HG03558 (cell line): ENCODE measurements around the gene CFAP91.
A peak's percentile ranks its signal among the peaks of the same experiment; 100 is the strongest.
"Not testable (repeated sequence)": the region's sequence is repeated elsewhere in the genome, so short reads cannot be mapped to it uniquely, and the experiment has no call there.

Source experiments
- ATAC-seq: cut with Tn5 transposase; IDR thresholded peaks from one replicate; pipeline ENCODE4 v1.9.1; 2021; ENCODE audit warnings: moderate number of reproducible peaks; ENCODE audit not compliant: unreplicated experiment; ENCODE audit errors: extremely low read depth

The CFAP91 gene

DNA sequence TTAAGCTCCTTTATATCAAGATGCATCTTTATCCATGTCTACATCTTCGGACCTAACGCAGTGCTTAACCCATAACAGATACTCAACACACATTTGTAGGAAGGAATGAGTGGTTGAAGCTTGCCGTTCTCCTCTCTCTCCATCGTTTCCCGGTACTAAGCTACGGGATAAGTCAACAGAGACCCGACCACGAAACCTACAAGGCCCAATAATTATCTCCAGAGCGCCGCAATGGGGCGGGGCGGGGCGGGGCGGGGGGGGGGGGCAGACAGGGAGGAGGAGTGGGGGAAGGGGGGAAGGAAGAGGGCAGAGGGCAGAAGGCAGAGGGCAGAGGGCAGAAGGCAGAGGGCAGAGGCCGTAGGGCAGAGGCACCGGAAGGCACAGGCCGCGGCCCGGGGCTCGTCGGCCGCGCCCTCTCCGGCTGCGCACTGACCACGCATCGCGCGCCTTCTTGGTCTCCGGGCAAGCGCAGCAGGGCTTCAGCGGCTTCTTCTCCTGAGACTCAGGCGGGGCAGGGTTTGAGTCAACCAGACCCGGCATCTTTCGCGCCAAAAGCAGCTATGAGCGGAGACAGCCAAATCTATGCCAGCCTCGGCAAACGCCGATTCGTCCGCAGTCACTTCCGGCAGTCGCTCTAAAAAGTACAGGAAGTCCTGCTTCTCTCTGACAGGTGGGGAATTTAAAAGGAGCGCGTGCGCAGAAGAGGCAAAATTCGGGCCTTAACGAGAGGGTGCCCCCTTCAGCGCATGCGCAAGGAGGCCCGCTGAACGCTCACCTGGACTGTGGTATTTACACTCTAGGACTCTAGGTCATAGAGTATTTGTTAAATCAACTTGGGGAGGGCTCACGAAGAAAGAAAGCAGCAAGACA lies 25.8 kb upstream of the CFAP91 start, which contains the start of gene COX17:
Gene COX17, minus strand, starts transcription at position 636 of the 870 bp plus-strand sequence. Its CDS starts 96 bp downstream, at position 540.
- peak; percentile 81 for ATAC-seq

DNA sequence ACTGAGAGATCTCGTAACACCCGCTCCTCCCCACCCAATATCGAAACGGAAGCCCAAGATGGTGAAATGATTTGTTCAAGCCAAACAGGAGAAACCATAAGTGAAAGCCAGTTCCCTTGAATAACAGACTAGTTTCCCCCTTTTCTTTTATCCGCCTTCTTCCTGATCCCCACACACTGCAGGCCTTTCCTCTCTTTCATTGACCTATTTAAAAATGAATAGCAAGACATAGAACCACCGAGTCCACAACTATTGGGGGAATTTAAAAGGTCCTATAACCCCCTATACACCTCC lies 25.2 kb upstream of the CFAP91 start:
- ATAC-seq: no peak

DNA sequence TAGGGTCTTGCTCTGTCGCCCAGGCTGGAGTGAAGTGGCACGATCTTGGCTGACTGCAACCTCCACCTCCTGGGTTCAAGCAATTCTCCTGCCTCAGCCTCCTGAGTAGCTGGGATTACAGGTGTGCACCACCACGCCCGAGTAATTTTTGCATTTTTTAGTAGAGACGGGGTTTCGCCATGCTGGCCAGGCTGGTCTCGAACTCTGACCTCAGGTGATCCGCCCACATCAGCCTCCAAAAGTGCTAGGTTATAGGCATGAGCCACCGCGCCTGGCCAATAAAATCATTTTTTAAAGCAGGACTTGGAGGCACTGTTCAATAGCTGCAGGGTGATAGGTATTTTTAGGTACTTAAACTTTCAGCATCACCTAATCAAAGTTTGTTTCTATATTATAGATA lies 24.6 kb upstream of the CFAP91 start:
- not testable (repeated sequence) for ATAC-seq

DNA sequence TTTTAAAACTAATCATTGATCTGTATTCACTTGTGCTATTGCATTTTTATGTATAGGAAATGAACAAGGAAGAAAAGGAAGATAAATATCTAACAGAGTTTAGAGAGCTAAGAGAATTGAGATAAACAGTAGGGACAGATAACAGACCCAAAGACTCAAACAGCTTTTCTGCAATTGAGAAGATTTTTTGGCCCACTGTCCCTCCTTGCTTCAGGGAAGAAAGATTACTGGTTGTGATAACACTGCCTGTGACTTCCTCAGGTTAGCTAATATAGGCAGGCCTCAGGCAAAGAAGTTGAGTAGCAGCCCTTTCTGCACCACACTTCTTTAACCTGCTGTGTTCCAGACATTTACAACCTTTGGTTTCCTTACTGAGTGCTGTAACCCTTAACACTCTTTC lies 22.9 kb upstream of the CFAP91 start:
- ATAC-seq: no peak

DNA sequence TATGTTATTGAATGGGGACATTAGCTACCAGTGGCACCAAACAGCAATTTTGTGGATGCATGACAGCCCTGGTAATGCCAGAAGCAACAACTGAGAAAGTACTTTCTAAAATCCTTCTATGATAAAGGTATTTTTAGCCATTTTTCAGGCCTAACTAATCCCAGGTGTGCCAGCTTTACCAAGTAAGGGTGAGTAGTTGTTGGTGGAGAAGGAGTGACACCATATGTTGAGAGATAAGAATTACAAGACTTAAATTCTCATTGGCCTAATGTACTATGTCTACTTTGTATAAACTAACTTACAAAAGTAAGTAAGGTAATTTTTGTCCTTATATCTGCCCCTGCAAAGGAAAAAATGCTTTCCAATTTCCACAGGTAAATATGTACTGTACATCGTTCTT lies 21.5 kb upstream of the CFAP91 start:
- no peak for ATAC-seq

DNA sequence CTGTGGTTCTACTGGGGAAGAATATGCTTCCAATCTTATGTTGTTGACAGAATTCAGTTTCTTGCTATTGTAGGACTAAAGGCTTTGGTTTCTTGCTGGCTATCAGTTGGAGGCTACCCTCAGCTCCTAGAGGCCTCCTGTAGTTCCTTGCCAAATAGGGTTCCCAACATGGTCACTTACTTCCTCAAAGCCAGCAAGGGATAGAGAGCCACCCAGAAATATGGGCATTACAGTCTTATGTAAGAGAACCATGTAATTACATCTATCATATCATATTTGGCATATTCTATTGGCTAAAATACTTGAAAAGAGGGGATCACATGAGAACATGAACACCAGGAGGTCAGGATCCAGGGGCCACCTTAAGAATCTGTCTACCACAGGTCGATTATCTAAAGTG lies 19.4 kb upstream of the CFAP91 start:
- no peak for ATAC-seq

DNA sequence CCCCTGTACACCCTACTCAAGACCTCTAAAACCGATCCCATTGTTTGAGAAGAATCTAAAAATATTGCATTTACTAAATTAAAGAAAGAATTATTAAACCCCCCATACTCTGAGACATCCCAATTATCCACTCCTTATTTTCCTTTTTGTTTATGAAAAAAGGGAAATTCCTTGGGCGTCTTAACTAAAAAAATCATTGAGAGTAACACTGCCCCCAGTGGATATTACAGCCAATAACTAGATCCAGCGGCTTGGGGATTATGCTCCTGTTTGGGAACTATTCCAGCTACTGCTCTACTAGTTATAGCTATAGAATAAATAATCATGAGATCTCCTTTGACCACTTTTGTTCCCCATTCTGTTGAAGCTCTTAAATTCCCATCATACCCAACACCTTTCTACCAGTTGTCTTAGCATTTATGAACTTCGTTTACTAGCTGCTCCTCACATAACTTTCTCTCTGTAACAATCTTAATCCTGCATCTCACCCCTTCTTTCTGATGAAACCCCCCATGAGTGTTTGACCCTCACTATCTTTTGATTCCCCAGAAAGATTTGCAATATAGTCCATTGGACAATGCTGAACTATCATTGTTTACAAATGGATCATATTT lies 12.7 kb upstream of the CFAP91 start:
- ATAC-seq: no peak

DNA sequence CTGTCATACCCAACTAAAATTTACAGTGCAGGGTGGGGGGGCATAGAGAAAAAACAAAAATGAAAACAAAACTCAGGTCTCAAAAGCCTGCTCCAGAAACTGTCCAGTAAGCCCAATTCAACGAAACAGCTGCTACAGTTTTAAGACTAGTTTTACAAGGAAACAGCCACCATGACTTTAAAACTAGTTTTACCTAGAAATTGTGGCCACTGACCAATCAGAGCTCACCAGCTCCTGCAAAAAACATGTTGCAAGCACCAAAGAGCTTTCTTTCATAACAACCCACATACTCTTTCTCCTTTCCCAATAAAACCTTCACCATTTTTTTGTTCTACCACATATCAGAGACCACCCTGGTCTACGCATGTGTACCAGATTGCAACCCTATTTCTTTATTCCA lies 7.3 kb upstream of the CFAP91 start:
- ATAC-seq: no peak

DNA sequence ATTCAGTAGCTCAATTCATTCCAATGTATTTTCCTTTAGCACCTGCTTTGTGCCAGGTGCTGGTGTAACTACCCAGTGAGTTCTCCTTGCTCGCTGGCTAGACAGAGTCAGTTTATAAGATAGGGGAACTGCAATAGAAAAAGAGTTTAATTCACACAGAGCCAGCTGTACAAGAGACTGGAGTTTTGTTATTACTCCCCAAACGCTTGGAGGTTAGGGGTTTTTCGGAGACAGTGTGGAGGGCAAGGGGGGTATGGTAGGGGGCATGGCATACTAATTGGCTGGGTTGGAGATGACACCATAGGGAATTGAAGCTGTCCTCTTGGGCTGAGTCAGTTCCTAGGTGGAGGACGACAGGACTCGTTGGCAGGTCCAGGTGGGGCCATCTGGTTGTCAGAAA lies 5.4 kb upstream of the CFAP91 start:
- ATAC-seq: peak; percentile 53

DNA sequence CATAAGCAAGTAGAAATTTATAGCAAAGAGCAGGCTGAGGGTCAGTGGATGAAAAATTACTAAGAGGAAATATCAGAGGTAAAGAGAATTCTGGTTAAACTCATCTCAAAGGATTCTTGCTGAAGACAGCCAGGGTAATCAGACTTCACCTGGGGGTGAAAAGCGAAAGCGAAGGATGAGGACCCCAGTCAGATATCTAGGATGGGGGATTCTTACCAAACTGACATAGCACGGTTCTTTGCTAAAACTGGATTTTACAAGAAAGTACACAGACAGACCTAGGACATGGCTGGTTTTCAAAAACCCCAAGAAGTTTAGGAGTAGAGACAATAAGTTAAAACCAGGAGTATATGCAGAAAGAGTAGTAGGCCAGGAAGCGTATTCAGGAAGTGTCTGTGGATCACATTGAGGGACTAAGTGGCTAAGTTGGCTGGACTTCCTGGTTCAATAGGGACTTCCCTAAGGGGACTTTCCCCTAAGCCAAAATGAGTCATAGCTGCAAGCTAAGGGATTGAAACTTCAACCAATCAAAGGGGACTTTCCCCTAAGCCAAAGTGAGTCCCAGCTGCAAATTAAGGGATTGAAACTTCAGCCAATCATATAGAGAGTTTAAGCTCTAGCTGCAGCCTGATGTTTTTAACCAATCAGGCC lies 2.4 kb upstream of the CFAP91 start:
- ATAC-seq: no peak

DNA sequence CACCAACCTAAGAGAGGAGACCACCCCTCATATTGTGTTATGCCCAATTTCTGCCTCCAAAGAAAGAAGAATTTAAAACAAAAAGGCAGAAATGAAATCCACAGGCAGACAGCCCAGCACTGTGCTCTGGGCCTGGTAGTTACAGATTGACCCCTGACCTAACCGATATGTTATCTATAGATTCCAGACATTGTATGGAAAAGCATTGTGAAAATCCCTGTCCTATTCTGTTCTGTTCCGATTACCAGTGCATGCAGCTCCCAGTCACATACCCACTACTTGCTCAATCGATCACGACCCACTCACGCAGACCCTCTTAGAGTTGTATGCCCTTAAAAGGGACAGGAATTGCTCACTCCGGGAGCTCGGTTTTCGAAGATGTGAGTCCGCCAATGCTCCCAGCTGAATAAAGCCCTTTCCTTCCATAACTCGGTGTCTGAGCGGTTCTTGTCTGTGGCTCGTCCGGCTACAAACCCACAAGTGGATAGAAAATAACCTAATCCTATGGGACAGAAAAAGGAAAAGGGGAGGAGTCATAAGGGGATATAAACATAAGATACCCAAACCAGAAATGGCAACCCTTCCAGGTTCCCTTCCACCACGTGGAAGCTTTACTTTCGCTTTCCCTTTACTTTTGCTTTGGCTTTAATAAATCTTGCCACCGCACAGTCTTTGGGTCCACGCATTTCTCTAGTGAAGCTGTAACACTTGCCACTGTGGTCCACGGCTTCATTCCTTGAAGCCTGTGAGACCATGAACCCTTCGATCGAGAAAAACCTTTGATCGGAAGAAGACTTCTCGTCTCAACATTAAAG lies 1.7 kb upstream of the CFAP91 start:
- no peak for ATAC-seq

DNA sequence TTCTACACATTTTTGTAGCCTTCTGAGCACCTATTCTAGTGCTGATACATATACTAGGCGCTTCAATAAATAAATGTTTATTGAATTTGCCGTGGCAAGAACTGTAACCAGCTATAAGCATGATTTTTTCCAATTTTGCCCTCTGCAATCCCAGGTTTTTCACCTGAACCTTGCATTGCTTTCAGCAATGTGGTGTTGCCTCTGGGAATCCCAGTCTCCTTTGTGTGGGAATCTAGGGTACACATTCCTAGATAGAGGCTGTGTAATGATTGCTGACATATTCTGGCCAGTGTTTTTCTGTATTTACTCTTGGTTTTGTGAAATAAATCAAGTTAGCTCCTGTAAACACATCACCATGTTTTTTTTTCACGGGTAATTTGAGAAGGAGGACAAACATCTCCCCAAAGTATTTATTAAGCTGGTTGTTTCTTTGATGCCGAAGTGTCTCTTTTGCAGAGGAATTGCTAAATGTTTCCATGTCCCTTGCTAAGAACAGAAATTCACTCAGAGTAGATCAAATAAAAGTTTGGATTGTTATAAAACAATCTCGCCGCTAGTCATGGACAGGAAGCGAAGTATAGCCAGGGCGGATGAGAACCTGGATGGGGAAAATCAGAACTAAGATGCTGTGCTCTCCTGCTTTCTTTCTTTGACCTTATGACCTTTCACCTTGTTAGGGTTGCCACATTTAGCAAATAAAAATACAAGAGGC lies 1.2 kb downstream of the CFAP91 start:
- no peak for ATAC-seq

DNA sequence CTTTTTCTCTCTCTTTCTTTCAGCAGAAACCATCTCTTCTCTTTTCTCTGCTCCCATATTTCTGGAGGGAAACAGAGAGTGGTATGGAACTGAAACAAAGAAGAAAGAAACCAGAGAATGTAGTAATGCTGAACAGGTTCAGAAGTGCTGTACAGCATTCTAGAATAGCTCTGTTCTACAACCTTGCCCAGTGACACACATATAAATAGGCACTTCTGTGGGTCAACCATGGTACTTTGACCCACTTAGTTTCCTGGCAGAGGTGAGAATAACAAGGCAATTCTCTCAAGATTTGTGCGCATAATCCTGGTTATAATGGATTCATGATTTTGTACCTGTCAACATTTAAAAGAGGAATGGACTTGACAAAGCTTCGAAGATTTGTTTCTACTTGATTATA lies 12.3 kb downstream of the CFAP91 start:
- no peak for ATAC-seq

DNA sequence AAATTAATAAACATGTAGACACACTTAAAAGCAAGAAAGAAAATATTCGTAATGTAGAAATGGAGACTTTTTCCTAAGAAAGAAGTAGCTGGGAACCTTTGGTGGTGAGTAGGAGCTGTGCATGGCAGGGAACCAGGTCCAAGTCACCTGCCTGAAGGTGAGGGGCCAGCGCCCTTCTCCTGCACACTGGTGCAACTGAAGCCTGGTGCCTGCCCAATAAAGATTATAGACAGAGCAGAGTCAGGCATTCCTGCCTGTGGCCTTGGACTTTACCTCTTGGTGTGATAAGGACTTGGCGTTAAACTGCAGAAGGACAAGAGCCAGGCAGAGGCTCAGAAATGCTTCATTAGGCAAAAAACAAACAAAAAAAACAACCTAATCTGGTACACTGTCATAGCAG lies 14.2 kb downstream of the CFAP91 start:
- no peak for ATAC-seq

DNA sequence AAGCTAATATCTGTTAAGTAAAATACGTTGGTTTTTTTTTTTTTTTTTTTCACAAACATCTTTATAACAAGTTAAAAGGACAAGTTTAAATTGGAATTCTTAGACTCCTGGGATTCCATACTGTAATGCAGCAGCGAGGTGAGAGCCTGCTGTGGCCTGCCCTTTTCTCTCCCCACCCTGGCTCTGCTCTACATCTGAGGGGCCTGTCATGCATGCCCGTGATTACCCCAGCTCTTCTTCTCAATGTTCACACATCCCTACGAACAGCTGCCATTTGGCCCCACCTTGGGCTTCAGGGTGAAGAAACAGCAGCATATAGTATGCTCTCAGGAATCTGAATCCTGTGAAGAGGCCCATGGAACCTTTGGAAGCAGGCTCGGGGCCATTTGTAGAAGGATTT lies 14.7 kb downstream of the CFAP91 start:
- ATAC-seq: no peak

DNA sequence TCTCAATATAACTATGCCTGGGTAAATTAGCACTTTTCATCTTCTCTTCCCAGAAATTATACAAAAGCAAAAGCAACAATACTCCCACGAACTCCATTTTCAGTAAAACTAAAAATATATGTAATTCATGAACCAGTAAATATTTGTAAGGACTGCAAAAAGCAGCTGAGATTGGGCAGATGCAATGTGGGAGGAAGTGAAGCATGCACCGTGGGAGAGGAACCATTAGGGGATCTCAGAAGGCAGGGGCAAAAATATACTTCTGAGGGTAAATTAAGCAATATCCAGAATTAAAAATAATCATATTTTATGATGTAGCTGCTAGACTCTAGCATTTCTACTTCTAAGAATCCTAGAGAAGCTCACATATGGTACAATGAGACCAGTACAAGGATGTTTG lies 20.2 kb downstream of the CFAP91 start:
- ATAC-seq: no peak

DNA sequence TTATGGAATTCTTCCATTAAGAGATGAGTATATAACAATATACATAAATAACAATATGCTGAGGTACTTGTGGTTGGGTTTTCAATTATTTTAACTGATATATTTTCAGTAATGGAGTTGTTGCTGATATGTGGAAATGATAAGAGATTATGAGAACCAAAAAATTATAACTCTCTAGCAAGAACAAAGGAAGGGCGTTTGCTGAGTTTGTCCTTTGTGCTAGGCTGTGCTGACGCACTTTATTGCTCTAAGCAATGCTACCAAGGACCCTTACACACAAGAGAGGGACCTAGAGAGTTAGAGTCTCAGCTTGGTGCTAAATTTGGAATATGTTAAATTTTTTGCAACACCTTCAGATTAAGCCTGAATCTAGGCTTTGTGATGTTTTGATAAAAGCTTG lies 24.1 kb downstream of the CFAP91 start:
- no peak for ATAC-seq

DNA sequence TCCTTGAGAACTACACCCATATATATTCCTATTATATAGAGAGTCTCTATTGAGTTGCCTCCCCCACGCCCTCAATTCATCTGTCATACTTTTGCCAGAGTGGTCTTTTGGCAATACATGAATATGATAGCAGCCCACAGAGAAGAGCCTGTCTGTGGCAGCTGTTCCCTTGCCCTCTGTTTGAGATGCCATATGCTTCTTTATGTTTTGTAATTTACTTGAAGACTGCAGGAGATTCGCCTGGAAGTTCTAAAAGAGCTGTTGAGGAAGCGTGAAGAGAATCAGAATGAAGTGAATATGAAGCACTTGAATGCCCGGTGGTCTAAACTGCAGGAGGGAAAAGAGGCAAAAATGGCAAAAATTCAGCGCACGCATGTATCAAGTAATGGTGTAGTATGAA lies 27.2 kb downstream of the CFAP91 start:
- ATAC-seq: no peak

DNA sequence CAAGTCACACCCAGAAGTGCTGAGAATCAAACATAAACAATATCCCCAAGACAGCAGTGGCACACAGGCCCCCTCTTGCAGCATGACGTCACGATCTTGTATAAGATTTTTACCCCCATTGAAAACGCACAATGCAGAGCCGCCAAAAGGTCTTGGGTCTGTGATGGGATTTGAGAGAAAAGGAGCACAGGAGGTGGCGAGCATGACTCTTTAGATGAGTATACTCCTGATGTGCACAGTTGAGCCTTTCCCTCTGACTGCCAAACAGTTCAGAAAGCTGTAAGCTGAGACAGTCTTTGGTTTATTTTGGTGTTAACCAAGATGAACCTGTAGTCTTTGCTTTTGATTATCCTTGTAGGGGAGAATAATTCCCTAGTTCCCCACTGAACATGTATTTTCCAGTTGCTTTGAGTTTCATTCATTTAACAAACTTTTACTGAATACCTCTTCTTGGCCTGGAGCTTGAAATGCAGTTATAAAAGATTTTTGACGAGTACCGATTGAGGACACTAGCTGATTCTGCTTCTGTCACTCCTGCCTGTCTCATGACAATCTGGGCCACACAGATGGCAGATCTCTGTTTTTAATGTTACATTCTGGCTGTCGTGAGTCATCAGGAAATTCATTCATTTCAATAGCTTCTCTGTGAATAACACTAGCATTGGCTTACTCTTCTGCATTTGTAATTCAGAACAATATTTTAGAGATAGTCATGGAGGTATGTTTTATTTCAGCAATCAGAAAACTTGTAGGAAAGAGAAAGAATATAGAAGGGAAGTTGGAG lies 28.9 kb downstream of the CFAP91 start:
- ATAC-seq: no peak
